Measurements from ENCODE around the gene MAGOH.

Gene MAGOH

GRCh38 chr1:53182111-53182593 is 56.2 kb downstream of the MAGOH start:
- H3K4me3 ChIP-seq (ENCODE audit: low read depth in 1 of 2, low read length in 2 of 2): no peak overlapping the region
- no peaks in the 10 kb centered on the region for H3K36me3 ChIP-seq (ENCODE audit: control insufficient read depth in 1 of 2, insufficient read depth in 2 of 2, low read length in 2 of 2)
- peaks cover 5 to 10% of the 10 kb centered on the region in 2 donors for H3K4me1 ChIP-seq (ENCODE audit: control insufficient read depth in 1 of 2, insufficient read depth in 2 of 2, low read length in 2 of 2)
- H3K9me3 ChIP-seq (ENCODE audit: control insufficient read depth in 1 of 2, low read length in 2 of 2): no peaks in the 10 kb centered on the region
- no peak overlapping the region for H3K27ac ChIP-seq (ENCODE audit: low read length)
- no peaks in the 10 kb centered on the region for H3K27me3 ChIP-seq (ENCODE audit: low read depth, low read length)

DNA sequence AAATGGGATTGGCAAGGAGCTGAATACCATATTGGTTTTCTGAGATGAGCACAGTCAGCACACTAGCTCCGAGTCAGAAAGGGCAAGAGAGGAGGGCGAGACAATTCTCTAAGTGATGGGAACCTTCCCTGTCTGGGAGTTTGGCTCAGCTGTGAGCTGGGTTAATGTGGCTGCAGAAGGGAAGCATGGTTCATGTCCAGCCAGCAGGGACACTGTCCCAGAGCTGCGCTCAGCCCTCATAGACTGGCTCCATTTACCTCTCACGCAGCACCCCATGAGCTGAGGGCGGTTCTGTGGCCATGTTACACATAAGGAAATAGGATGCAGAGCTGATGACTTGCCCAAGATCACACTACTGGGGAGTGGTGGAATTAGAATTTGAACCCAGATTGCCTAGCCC is 57.4 kb downstream of the MAGOH start:
- H3K4me3 ChIP-seq (ENCODE audit: low read depth in 1 of 2, low read length in 2 of 2): no peak overlapping the region
- H3K9me3 ChIP-seq (ENCODE audit: control insufficient read depth in 1 of 2, low read length in 2 of 2): no peaks in the 10 kb centered on the region
- no peaks in the 10 kb centered on the region for H3K27me3 ChIP-seq (ENCODE audit: low read depth, low read length)
- no peak overlapping the region for H3K27ac ChIP-seq (ENCODE audit: low read length)
- peaks cover 6 to 22% of the 10 kb centered on the region in 2 donors for H3K4me1 ChIP-seq (ENCODE audit: control insufficient read depth in 1 of 2, insufficient read depth in 2 of 2, low read length in 2 of 2)
- no peaks in the 10 kb centered on the region for H3K36me3 ChIP-seq (ENCODE audit: control insufficient read depth in 1 of 2, insufficient read depth in 2 of 2, low read length in 2 of 2)

- Histone ChIP-seq H3K27ac (ENCODE audit: low read length) (no peak overlapping the region), H3K9me3 (ENCODE audit: control insufficient read depth in 1 of 2, low read length in 2 of 2) (no peaks in the 10 kb centered on the region), H3K4me3 (ENCODE audit: low read depth in 1 of 2, low read length in 2 of 2) (no peak overlapping the region), H3K36me3 (ENCODE audit: control insufficient read depth in 1 of 2, insufficient read depth in 2 of 2, low read length in 2 of 2) (no peaks in the 10 kb centered on the region), H3K4me1 (ENCODE audit: control insufficient read depth in 1 of 2, insufficient read depth in 2 of 2, low read length in 2 of 2) (peaks cover 9 to 24% of the 10 kb centered on the region in 2 donors), H3K27me3 (ENCODE audit: low read depth, low read length) (no peaks in the 10 kb centered on the region)
These were observed 58.1 kb downstream of the MAGOH start for GRCh38 chr1:53180226-53180625.

Measured in muscle layer of duodenum (tissue), 2 donors.